ENCODE results near the gene DTHD1. TPM values are rescaled to one million over a fixed set of nuclear protein-coding genes. Genes with fewer than 3 reads are reported as not detected.
A peak's percentile ranks its signal among the peaks of the same experiment; 100 is the strongest.

The DTHD1 gene
- total RNA-seq, 1 donor from 2014 or later: not detected

GRCh38 chr4:36385951-36386571 lies 104.6 kb downstream of the DTHD1 start:
- no peaks in the 10 kb centered on the region for H3K36me3 Mint-ChIP-seq
- no peak for DNase-seq (ENCODE audit: low spot score)
- H3K27me3 ChIP-seq: no peaks in the 10 kb centered on the region
- H3K4me1 ChIP-seq: no peaks in the 10 kb centered on the region
- H3K9me3 Mint-ChIP-seq: no peaks in the 10 kb centered on the region
- no peaks in the 10 kb centered on the region for H3K9me3 ChIP-seq (ENCODE audit: low read depth)
- no peak overlapping the region for H3K4me3 ChIP-seq
- H3K4me2 ChIP-seq: no peak overlapping the region
- no peaks in the 10 kb centered on the region for H3K79me2 ChIP-seq (ENCODE audit: low read depth)
- H3K27ac ChIP-seq: no peak overlapping the region
- no peak for TF ChIP-seq EZH2phosphoT487 (IDR thresholded peaks at IDR 0.05)
- H3K9ac ChIP-seq: no peak overlapping the region
- no peaks in the 10 kb centered on the region for H3K36me3 ChIP-seq
- H3K27ac Mint-ChIP-seq: no peak overlapping the region
- H3K4me1 Mint-ChIP-seq: peaks cover 7% of the 10 kb centered on the region
- H3F3A ChIP-seq (ENCODE audit: low read depth): no peaks in the 10 kb centered on the region
- H4K20me1 ChIP-seq (ENCODE audit: low read depth): no peaks in the 10 kb centered on the region
- H3K4me3 Mint-ChIP-seq: no peak overlapping the region
- H2AFZ ChIP-seq (replicated peaks): peak overlapping the region; percentile 34
- no peaks in the 10 kb centered on the region for H3K27me3 Mint-ChIP-seq (ENCODE audit: insufficient read depth, low read depth)

GRCh38 chr4:36386691-36387090 lies 105.3 kb downstream of the DTHD1 start:
- Histone ChIP-seq H3K4me3 (no peak overlapping the region), H3F3A (ENCODE audit: low read depth) (no peaks in the 10 kb centered on the region), H3K27me3 (no peaks in the 10 kb centered on the region), H2AFZ (replicated peaks) (no peak overlapping the region), H3K9ac (no peak overlapping the region), H3K79me2 (ENCODE audit: low read depth) (no peaks in the 10 kb centered on the region), H3K4me2 (no peak overlapping the region), H4K20me1 (ENCODE audit: low read depth) (no peaks in the 10 kb centered on the region), H3K27ac (no peak overlapping the region), H3K36me3 (no peaks in the 10 kb centered on the region), H3K4me1 (no peaks in the 10 kb centered on the region), H3K9me3 (ENCODE audit: low read depth) (no peaks in the 10 kb centered on the region)
- DNase-seq (ENCODE audit: low spot score): no peak
- TF ChIP-seq EZH2 (IDR thresholded peaks at IDR 0.05) (no peak), EZH2phosphoT487 (IDR thresholded peaks at IDR 0.05) (no peak)
- TF ChIP-seq, protein P1, sequence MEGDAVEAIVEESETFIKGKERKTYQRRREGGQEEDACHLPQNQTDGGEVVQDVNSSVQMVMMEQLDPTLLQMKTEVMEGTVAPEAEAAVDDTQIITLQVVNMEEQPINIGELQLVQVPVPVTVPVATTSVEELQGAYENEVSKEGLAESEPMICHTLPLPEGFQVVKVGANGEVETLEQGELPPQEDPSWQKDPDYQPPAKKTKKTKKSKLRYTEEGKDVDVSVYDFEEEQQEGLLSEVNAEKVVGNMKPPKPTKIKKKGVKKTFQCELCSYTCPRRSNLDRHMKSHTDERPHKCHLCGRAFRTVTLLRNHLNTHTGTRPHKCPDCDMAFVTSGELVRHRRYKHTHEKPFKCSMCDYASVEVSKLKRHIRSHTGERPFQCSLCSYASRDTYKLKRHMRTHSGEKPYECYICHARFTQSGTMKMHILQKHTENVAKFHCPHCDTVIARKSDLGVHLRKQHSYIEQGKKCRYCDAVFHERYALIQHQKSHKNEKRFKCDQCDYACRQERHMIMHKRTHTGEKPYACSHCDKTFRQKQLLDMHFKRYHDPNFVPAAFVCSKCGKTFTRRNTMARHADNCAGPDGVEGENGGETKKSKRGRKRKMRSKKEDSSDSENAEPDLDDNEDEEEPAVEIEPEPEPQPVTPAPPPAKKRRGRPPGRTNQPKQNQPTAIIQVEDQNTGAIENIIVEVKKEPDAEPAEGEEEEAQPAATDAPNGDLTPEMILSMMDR (IDR thresholded peaks at IDR 0.05): peak; percentile 4
- Mint-ChIP-seq H3K9me3 (no peaks in the 10 kb centered on the region), H3K36me3 (no peaks in the 10 kb centered on the region), H3K27me3 (ENCODE audit: insufficient read depth, low read depth) (no peaks in the 10 kb centered on the region), H3K27ac (no peak overlapping the region), H3K4me1 (peaks cover 11% of the 10 kb centered on the region), H3K4me3 (no peak overlapping the region)

GRCh38 chr4:36388710-36389109 lies 107.3 kb downstream of the DTHD1 start:
- H3K4me2 ChIP-seq: no peak overlapping the region
- no peaks in the 10 kb centered on the region for H3K27me3 ChIP-seq
- Mint-ChIP-seq H3K4me3 (no peak overlapping the region), H3K36me3 (no peaks in the 10 kb centered on the region), H3K27ac (no peak overlapping the region), H3K9me3 (no peaks in the 10 kb centered on the region), H3K27me3 (ENCODE audit: insufficient read depth, low read depth) (no peaks in the 10 kb centered on the region), H3K4me1 (peaks cover 11% of the 10 kb centered on the region)
- H2AFZ ChIP-seq (replicated peaks): peak overlapping the region; percentile 58
- H3K9ac ChIP-seq: no peak overlapping the region
- no peaks in the 10 kb centered on the region for H3K36me3 ChIP-seq
- peak; percentile 21 for DNase-seq (ENCODE audit: low spot score)
- no peaks in the 10 kb centered on the region for H3K4me1 ChIP-seq
- no peak overlapping the region for H3K4me3 ChIP-seq
- H3K79me2 ChIP-seq (ENCODE audit: low read depth): no peaks in the 10 kb centered on the region
- no peak for TF ChIP-seq EZH2phosphoT487 (IDR thresholded peaks at IDR 0.05)
- TF ChIP-seq, protein P1 (IDR thresholded peaks at IDR 0.05): no peak
- TF ChIP-seq EZH2 (IDR thresholded peaks at IDR 0.05): no peak
- H3K9me3 ChIP-seq (ENCODE audit: low read depth): no peaks in the 10 kb centered on the region
- H3K27ac ChIP-seq: no peak overlapping the region
- H3F3A ChIP-seq (ENCODE audit: low read depth): no peaks in the 10 kb centered on the region
- H4K20me1 ChIP-seq (ENCODE audit: low read depth): no peaks in the 10 kb centered on the region

- H3K4me1 ChIP-seq: no peaks in the 10 kb centered on the region
- no peaks in the 10 kb centered on the region for H3K9me3 ChIP-seq (ENCODE audit: low read depth)
- H3K9me3 Mint-ChIP-seq: no peaks in the 10 kb centered on the region
- H3F3A ChIP-seq (ENCODE audit: low read depth): no peaks in the 10 kb centered on the region
- no peak overlapping the region for H2AFZ ChIP-seq (replicated peaks)
- no peak overlapping the region for H3K27ac Mint-ChIP-seq
- no peaks in the 10 kb centered on the region for H3K36me3 Mint-ChIP-seq
- H3K27ac ChIP-seq: no peak overlapping the region
- no peak overlapping the region for H3K9ac ChIP-seq
- H3K79me2 ChIP-seq (ENCODE audit: low read depth): no peaks in the 10 kb centered on the region
- no peak overlapping the region for H3K4me3 Mint-ChIP-seq
- H3K4me3 ChIP-seq: no peak overlapping the region
- H4K20me1 ChIP-seq (ENCODE audit: low read depth): no peaks in the 10 kb centered on the region
- H3K27me3 Mint-ChIP-seq (ENCODE audit: insufficient read depth, low read depth): no peaks in the 10 kb centered on the region
- H3K4me1 Mint-ChIP-seq: peaks cover 11% of the 10 kb centered on the region
- TF ChIP-seq, protein P1 (IDR thresholded peaks at IDR 0.05): no peak
- TF ChIP-seq EZH2 (IDR thresholded peaks at IDR 0.05): no peak
- TF ChIP-seq EZH2phosphoT487 (IDR thresholded peaks at IDR 0.05): no peak
- H3K36me3 ChIP-seq: no peaks in the 10 kb centered on the region
- H3K27me3 ChIP-seq: no peaks in the 10 kb centered on the region
- H3K4me2 ChIP-seq: no peak overlapping the region
- DNase-seq (ENCODE audit: low spot score): no peak
Observed at GRCh38 chr4:36391411-36391810, 110.0 kb downstream of the DTHD1 start.

All from neural progenitor cell (in vitro differentiated cells).